Stimulated activated CD8-positive, alpha-beta memory T cell treated with anti-CD3 and anti-CD28 coated beads, Interleukin-12 subunit alpha, Interleukin-12 subunit beta, amount 100 ng/mL, for 4 hours (primary cell): ENCODE results near the gene DES.
A peak's percentile ranks its signal among the peaks of the same experiment; 100 is the strongest.
"Not testable (repeated sequence)": the region's sequence is repeated elsewhere in the genome, so short reads cannot be mapped to it uniquely, and the experiment has no call there.

ENCODE experiments used
- DNase-seq: peaks from one replicate; pipeline ENCODE4 v3.0.0-alpha.2; 2020; ENCODE audit warnings: low read depth

Gene DES

GRCh38 chr2:219418155-219419011 is at the start of gene DES:
Gene DES, plus strand, starts transcription at chr2:219418377. Its CDS starts 86 bp downstream, at chr2:219418463.
- no peak for DNase-seq

GRCh38 chr2:219368690-219369191 is 49.4 kb upstream of the DES start:
- DNase-seq, result no peak

GRCh38 chr2:219369447-219369861 is 48.7 kb upstream of the DES start:
- no peak for DNase-seq

- DNase-seq, result no peak
Measured at GRCh38 chr2:219378163-219378851, 39.9 kb upstream of the DES start.

- DNase-seq, result no peak
Measured at GRCh38 chr2:219380926-219381325, 37.3 kb upstream of the DES start.

- no peak for DNase-seq
Measured at GRCh38 chr2:219381448-219381847, 36.7 kb upstream of the DES start.

- no peak for DNase-seq
Measured at GRCh38 chr2:219384083-219384713, 34.0 kb upstream of the DES start.

GRCh38 chr2:219384859-219385258 is 33.3 kb upstream of the DES start:
- no peak for DNase-seq

GRCh38 chr2:219385958-219386520 is 32.1 kb upstream of the DES start:
- DNase-seq, result no peak

- DNase-seq, result no peak
Measured at GRCh38 chr2:219386532-219387280, 31.5 kb upstream of the DES start.

- peak; percentile 91 for DNase-seq
Measured at GRCh38 chr2:219387306-219388120, 30.7 kb upstream of the DES start, which contains the start of gene DNPEP. Gene DNPEP, minus strand, starts transcription at chr2:219387912. Its CDS starts 118 bp downstream, at chr2:219387794.

GRCh38 chr2:219388121-219388906 is 29.9 kb upstream of the DES start:
- DNase-seq, result peak; percentile 99

- no peak for DNase-seq
Measured at GRCh38 chr2:219388907-219389156, 29.3 kb upstream of the DES start.

- DNase-seq, result no peak
Measured at GRCh38 chr2:219392754-219393153, 25.4 kb upstream of the DES start.

- not testable (repeated sequence) for DNase-seq
Measured at GRCh38 chr2:219395056-219395455, 23.1 kb upstream of the DES start.

GRCh38 chr2:219395609-219396008 is 22.6 kb upstream of the DES start:
- DNase-seq, result no peak

GRCh38 chr2:219396863-219397457 is 21.2 kb upstream of the DES start:
- no peak for DNase-seq

GRCh38 chr2:219398721-219399363 is 19.3 kb upstream of the DES start:
- no peak for DNase-seq
